GM11168 (cell line): ENCODE measurements around the gene RING1.

ENCODE experiments used
- in situ Hi-C: fragments of 300-500 bp; cut with MboI; formaldehyde crosslinking; loops from one replicate; pipeline ENCODE4 v1.12.0; 2022; ENCODE audit warnings: low sequenced_read_pairs; ENCODE audit not compliant: unreplicated experiment

The RING1 gene

GRCh38 chr6:33235221-33235634 lies 26.9 kb downstream of the RING1 start:
- in situ Hi-C loops = no loop called here

- in situ Hi-C loops = no loop called here
Measured at GRCh38 chr6:33236328-33236727, 28.0 kb downstream of the RING1 start.

GRCh38 chr6:33236852-33237251 lies 28.6 kb downstream of the RING1 start:
- in situ Hi-C loops = no loop called here

- in situ Hi-C loops = no loop called here
Measured at GRCh38 chr6:33237741-33238140, 29.4 kb downstream of the RING1 start.

GRCh38 chr6:33241968-33242367 lies 33.7 kb downstream of the RING1 start:
- in situ Hi-C loops = no loop called here

GRCh38 chr6:33243476-33243875 lies 35.2 kb downstream of the RING1 start:
- in situ Hi-C loops = no loop called here

- in situ Hi-C loops = loop anchor here (5.0 kb wide), 1 partner anchor 81 kb away; no protein-coding TSS in a partner anchor
Measured at GRCh38 chr6:33247977-33248642, 39.8 kb downstream of the RING1 start.

GRCh38 chr6:33248643-33248931 lies 40.3 kb downstream of the RING1 start:
- in situ Hi-C loops = loop anchor here (5.0 kb wide), 1 partner anchor 81 kb away; no protein-coding TSS in a partner anchor

GRCh38 chr6:33248932-33249731 lies 40.8 kb downstream of the RING1 start:
- in situ Hi-C loops = loop anchor here (5.0 kb wide), 1 partner anchor 82 kb away; no protein-coding TSS in a partner anchor

GRCh38 chr6:33249732-33250630 lies 41.7 kb downstream of the RING1 start:
- in situ Hi-C loops = loop anchor here (5.0 kb wide), 1 partner anchor 83 kb away; no protein-coding TSS in a partner anchor

- in situ Hi-C loops = no loop called here
Measured at GRCh38 chr6:33250731-33251130, 42.4 kb downstream of the RING1 start.

- in situ Hi-C loops = no loop called here
Measured at GRCh38 chr6:33251395-33252012, 43.2 kb downstream of the RING1 start.

- in situ Hi-C loops = no loop called here
Measured at GRCh38 chr6:33252759-33253158, 44.5 kb downstream of the RING1 start.

GRCh38 chr6:33254591-33254990 lies 46.3 kb downstream of the RING1 start:
- in situ Hi-C loops = no loop called here

- in situ Hi-C loops = no loop called here
Measured at GRCh38 chr6:33259032-33259431, 50.7 kb downstream of the RING1 start.
